ENCODE data around the gene TBX10.

- no peak for TF ChIP-seq POLR2AphosphoS5 (IDR thresholded peaks at IDR 0.05)
- no peak for TF ChIP-seq POLR2A (IDR thresholded peaks at IDR 0.05)
- TF ChIP-seq CTCF (IDR thresholded peaks at IDR 0.05), result no peak
Measured at GRCh38 chr11:67651976-67652781, 12.6 kb upstream of the TBX10 start.
